Measurements from ENCODE around the gene CTNNB1.
A peak's percentile ranks its signal among the peaks of the same experiment; 100 is the strongest.

CTNNB1 gene

GRCh38 chr3:41220906-41221677 is 21.8 kb downstream of the CTNNB1 start:
- no peak for DNase-seq

DNA sequence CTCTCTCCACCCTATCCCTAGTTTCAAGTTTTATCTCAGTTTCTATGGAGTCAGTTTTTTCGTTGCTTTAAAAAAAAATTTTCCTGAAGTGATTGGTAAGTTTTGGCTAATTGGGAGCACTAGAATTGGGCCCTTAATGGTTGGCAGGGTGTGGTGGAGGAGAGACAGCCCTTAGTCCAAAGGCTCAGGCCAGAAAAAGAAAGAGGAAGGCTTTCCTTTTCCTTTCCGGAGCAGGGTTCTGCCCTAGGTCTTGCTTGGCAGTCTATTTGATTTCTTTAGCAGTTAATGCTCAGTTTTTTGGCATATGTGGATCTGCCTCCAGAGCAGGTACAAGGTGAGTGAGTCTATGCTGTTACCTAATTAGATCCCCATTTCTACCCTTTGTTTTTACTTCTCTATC is 22.7 kb downstream of the CTNNB1 start:
- no peak for DNase-seq

DNA sequence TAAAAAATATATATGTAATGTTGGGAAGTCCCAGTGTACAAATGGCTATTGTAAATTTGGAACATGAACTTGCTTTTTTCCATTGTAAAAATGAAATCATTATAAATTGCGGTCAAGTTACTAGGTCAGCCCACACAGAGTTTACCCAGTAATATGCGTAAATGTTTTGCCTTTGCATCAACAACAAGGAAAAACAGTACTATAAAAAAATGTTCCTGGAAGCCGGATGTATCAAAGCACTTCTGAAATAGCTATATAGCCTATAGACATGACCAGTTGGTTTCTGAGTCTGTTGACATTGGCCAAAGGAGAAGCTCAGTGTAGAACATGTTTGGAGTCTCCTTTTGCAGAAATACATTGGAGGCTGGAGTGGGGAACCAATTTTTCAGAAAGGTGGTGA is 23.2 kb downstream of the CTNNB1 start:
- no peak for DNase-seq

DNA sequence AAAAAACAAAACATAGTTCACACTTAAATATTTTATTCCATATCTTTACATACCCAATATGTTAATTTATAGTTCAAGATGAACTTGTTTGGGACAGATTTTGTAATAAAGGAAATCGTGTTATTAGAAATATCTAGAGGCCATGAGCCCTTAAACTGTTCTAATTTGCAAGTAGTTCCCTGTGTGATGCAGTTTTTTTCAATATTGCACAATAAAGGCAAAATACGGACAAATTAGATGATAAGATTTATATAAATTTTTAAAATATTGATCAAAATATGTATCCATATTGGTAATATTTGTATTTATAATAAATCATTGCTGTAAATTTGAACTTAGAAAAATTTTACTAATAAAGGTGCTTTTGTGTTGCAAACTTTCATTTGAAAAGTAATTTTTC is 23.8 kb downstream of the CTNNB1 start:
- DNase-seq: no peak

DNA sequence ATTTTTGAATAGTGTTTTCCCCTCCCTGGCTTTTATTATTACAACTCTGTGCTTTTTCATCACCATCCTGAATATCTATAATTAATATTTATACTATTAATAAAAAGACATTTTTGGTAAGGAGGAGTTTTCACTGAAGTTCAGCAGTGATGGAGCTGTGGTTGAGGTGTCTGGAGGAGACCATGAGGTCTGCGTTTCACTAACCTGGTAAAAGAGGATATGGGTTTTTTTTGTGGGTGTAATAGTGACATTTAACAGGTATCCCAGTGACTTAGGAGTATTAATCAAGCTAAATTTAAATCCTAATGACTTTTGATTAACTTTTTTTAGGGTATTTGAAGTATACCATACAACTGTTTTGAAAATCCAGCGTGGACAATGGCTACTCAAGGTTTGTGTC is 24.4 kb downstream of the CTNNB1 start:
- no peak for DNase-seq

- DNase-seq: no peak
These were observed 25.0 kb downstream of the CTNNB1 start for GRCh38 chr3:41224120-41224806.

GRCh38 chr3:41234823-41235721 is 35.8 kb downstream of the CTNNB1 start:
- peak; percentile 51 to 80 for DNase-seq

- DNase-seq: no peak
These were observed 36.9 kb downstream of the CTNNB1 start for GRCh38 chr3:41236228-41236627.

GRCh38 chr3:41237907-41238306 is 38.6 kb downstream of the CTNNB1 start:
- DNase-seq: no peak

- DNase-seq: no peak
These were observed 40.3 kb downstream of the CTNNB1 start for GRCh38 chr3:41239587-41239986.

GRCh38 chr3:41241161-41241560 is 41.9 kb downstream of the CTNNB1 start:
- DNase-seq: no peak

- DNase-seq: no peak
These were observed 42.7 kb downstream of the CTNNB1 start for GRCh38 chr3:41241800-41242571.

DNA sequence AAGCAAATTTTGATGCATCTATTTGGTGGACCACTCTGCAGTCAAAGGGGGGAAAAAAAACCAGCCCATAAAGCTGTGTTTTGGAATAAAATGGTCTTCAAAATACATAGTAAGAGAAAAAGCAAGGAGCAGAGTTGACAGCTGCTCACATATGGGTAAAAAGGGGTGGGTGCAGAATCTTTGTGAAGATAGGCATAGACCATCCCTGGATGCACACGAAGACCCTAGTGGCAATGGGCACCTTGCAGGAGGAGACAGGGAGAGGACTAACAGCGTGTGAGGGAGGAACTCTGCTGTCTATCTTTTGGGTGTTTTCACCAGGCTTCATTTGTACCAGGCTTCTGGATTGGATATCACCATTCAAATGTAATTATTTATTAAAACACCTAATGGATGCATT is 43.9 kb downstream of the CTNNB1 start:
- DNase-seq: no peak

DNA sequence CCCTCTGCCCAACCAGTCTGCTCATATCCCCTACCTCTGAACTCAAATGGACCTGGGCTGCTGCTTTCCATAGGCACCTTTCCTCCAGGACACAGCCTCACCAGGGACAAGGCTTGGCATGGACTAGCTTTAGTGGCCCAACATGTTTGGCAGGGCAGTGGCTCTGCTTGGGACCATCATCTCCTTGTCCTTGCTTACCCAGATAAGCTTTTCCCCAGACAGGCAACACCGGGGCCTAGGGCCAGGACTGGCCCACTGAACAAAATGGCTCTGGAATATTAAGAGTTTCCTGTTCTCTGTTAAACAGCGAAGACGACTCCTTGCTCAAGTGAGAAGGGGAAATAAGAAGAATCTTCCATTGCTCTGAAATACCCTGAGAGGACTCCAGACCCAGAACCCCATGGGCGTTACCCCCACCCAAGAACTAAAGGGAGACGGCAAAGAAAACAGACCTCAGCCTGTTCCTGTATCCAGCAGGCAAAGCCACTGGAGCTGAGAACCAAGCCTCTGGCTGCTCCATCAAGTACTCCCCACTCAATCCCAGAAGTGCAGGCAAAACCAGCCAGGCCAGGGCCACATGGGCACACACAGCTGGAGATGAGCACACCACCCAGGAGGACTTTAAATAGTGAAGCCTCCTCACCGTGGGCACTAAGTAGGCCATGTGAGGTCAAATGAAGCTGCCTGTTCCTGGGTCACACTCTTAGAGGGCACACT is 45.5 kb downstream of the CTNNB1 start:
- DNase-seq: no peak

- no peak for DNase-seq
These were observed 48.0 kb downstream of the CTNNB1 start for GRCh38 chr3:41247055-41248004.

GRCh38 chr3:41248525-41248924 is 49.2 kb downstream of the CTNNB1 start:
- no peak for DNase-seq

DNA sequence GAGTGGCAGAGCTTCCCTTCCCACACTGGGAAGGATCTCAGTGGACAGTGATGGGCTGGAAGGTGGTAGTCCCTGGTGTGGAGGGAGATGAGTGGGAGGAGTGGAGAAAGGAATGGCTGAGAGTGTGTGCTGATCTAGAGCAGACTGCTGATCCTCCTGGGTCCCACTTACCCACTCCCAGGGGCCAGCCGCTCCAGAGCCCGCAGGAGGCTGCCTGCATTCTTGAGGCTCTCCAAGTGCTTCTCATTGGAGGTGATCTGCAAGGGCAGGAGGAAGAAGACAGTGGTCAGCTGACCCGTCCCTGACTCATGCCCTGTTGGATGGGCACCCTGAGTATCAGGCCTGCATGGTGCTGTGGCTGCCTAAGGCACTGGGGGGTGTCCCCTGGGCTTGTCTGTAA is 50.0 kb downstream of the CTNNB1 start:
- DNase-seq: no peak

GRCh38 chr3:41250825-41251224 is 51.5 kb downstream of the CTNNB1 start:
- DNase-seq: no peak

DNA sequence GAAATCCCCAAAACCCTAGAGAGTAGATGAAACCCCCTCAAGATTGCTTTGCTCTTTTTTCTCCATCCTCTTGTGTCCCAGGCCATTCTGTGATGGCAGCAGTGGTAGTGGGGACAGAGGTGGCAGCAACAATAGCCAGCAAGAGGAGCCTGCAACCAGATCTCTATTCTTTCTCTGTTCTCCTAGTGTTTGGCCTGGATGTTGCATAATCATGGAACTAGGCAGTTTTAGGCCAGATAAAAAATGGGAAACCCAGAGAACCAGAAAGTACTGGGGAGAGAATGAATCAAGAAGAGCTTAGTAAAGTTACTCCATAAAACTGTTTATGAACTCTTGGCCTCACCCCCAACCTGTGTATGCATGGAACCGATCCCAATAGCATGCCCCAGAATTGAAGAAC is 52.3 kb downstream of the CTNNB1 start:
- DNase-seq: no peak

- DNase-seq: no peak
These were observed 59.0 kb downstream of the CTNNB1 start for GRCh38 chr3:41258239-41258800.

Data from NCI-H446 (cell line).